ENCODE data around the gene RCSD1. TPM values are rescaled to one million over a fixed set of nuclear protein-coding genes. Genes with fewer than 3 reads are reported as not detected.

Gene RCSD1
- total and polyA plus RNA-seq, 2 of the 13 experiments (the other 11 are each of a cell fraction or from before 2014, with no cell fraction given), result not detected

DNA sequence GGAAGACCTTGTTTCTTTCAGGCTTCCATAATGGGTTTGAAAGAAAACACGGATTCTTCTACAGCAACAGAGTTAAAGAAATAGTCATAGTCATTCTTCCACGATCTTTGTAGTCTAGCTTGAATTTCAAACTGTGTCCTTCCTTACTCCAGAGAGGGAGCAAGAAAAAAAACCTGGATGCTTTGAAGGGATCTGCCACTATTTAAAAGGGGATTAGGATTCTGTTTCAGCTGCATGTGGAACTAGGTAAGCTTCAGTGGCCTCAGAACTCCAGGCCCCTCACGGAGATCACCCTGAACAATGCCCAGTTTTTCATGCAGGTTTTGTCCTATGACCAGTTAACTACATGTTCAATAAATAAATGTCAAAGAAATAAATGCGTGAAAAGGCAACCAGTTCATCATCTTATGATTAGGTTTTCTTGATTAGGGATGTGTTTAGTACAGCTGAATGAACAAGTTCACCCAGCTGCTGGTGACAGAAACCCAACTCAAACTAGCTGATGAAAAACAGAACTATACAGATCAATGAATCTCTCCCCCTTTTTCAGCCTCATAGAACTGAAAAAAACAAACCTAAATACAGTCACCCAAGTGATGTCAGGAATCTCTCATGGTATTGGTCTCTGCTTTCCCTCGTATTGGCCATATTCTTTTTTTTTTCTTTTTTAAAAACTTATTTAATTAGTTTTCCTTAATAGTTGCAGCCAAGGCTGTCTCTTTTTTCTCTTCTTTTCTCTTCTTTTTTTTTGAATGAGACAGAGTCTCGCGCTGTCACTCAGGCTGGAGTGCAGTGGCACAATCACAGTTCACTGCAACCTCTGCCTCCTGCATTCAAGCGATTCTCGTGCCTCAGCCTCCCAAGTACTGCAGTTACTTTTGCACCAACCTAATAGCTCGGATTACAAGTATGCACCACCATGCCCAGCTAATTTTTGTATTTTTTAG lies 77.2 kb downstream of the RCSD1 start:
- Histone ChIP-seq H3K4me3 (replicated peaks in 1 of 3; ENCODE audit: insufficient read depth in 1 of 3, low read depth in 2 of 3, low read length in 3 of 3) (no peak overlapping the region), H3K4me1 (ENCODE audit: insufficient read depth, low read length) (peaks cover 6% of the 10 kb centered on the region; the same call in 1 of the 2 replicates), H3K27me3 (ENCODE audit: control insufficient read depth in 1 of 2, insufficient read depth in 2 of 2, low read length in 2 of 2) (peaks cover 0 to 32% of the 10 kb centered on the region in 2 experiments; a peak in 3 of 5 replicates), H3K27ac (ENCODE audit: extremely low read length, insufficient read depth, low read length) (no peak overlapping the region), H3K36me3 (replicated peaks in 1 of 2; ENCODE audit: control insufficient read depth in 1 of 2, insufficient read depth in 2 of 2, low read length in 2 of 2) (no peaks in the 10 kb centered on the region), H3K9ac (ENCODE audit: insufficient read depth, low read depth, low read length) (no peak overlapping the region), H4K20me1 (ENCODE audit: insufficient read depth, low read length) (no peaks in the 10 kb centered on the region), H2AFZ (ENCODE audit: low read length) (no peak overlapping the region), H3K79me2 (ENCODE audit: insufficient read depth, low read length) (no peaks in the 10 kb centered on the region), H3K9me3 (ENCODE audit: low read length) (no peaks in the 10 kb centered on the region), H3K4me2 (ENCODE audit: low read depth, low read length) (no peak overlapping the region)
- intact Hi-C loops (cut with micrococcal nuclease; ENCODE audit: unreplicated experiment) (loop anchor here (10.0 kb wide), 1 partner anchor 622 kb away; no protein-coding TSS in a partner anchor), in situ Hi-C loops (cut with HindIII; ENCODE audit: extremely low pct_ligation_motif_present, low pct_unique_long_range_greater_than_20kb) (no loop called here)
- no TSS peak for BruUV-seq (replicated peaks)
- CTCF ChIA-PET (ENCODE audit: low intra/inter-chr PET ratio, low total read pairs), result no interaction called here
- ATAC-seq (no peak), DNase-seq (ENCODE audit: low spot score) (no peak), FAIRE-seq (no peak)
- no peak for TF ChIP-seq MIER2 (CRISPR knock-in tag; IDR thresholded peaks at IDR 0.05)
- TF ChIP-seq, protein P1, sequence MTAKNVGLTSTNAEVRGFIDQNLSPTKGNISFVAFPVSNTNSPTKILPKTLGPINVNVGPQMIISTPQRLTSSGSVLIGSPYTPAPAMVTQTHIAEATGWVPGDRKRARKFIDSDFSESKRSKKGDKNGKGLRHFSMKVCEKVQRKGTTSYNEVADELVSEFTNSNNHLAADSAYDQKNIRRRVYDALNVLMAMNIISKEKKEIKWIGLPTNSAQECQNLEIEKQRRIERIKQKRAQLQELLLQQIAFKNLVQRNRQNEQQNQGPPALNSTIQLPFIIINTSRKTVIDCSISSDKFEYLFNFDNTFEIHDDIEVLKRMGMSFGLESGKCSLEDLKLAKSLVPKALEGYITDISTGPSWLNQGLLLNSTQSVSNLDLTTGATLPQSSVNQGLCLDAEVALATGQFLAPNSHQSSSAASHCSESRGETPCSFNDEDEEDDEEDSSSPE (CRISPR knock-in tag; IDR thresholded peaks at IDR 0.05), result no peak
- TF ChIP-seq, protein P2, sequence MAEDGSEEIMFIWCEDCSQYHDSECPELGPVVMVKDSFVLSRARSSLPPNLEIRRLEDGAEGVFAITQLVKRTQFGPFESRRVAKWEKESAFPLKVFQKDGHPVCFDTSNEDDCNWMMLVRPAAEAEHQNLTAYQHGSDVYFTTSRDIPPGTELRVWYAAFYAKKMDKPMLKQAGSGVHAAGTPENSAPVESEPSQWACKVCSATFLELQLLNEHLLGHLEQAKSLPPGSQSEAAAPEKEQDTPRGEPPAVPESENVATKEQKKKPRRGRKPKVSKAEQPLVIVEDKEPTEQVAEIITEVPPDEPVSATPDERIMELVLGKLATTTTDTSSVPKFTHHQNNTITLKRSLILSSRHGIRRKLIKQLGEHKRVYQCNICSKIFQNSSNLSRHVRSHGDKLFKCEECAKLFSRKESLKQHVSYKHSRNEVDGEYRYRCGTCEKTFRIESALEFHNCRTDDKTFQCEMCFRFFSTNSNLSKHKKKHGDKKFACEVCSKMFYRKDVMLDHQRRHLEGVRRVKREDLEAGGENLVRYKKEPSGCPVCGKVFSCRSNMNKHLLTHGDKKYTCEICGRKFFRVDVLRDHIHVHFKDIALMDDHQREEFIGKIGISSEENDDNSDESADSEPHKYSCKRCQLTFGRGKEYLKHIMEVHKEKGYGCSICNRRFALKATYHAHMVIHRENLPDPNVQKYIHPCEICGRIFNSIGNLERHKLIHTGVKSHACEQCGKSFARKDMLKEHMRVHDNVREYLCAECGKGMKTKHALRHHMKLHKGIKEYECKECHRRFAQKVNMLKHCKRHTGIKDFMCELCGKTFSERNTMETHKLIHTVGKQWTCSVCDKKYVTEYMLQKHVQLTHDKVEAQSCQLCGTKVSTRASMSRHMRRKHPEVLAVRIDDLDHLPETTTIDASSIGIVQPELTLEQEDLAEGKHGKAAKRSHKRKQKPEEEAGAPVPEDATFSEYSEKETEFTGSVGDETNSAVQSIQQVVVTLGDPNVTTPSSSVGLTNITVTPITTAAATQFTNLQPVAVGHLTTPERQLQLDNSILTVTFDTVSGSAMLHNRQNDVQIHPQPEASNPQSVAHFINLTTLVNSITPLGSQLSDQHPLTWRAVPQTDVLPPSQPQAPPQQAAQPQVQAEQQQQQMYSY (CRISPR knock-in tag; IDR thresholded peaks at IDR 0.05), result peak; percentile 42; the same call in 1 of the 2 replicates
- TF ChIP-seq ZNF121 (CRISPR knock-in tag; IDR thresholded peaks at IDR 0.05), result no peak
- POLR2A ChIA-PET, result no interaction called here
- WGBS (ENCODE audit: low lambda C conversion rate), result 33% methylated on average over 10 of the region's 10 CpGs
